H1 (cell line): Measurements from ENCODE around the gene PLEKHG4. TPM values are rescaled to one million over a fixed set of nuclear protein-coding genes. Genes with fewer than 3 reads are reported as not detected.

Experiments
- CTCF ChIA-PET: fragments of 300-600 bp; sonication (Branson Sonifier 250); formaldehyde crosslinking; loops from one replicate; lab custom pipeline; 2021; ENCODE audit not compliant: partially characterized antibody; lab: Charles Lee
- POLR2A ChIA-PET: fragments of 300-600 bp; sonication (Branson Sonifier 250); formaldehyde crosslinking; loops from one replicate; lab custom pipeline; 2021; ENCODE audit warnings: inconsistent platforms; ENCODE audit not compliant: partially characterized antibody; lab: Charles Lee
- DNase-seq, 2 experiments: peaks; one replicate each; pipeline versions ENCODE4 v3.0.0 to v3.0.0-alpha.2; 2010 to 2022; ENCODE audit warnings: low spot score in 2 of 2, low read depth in 1 of 2, mixed read lengths in 1 of 2
- FAIRE-seq: peaks from 2 replicates; lab custom pipeline; 2011; peaks lifted over from hg19 to GRCh38; lab: Jason Lieb, UNC
- H2AFZ ChIP-seq: 2 replicates; pipeline ENCODE4 v1.8.1; 2012; ENCODE audit warnings: low read length, inconsistent platforms
- H2AK5ac ChIP-seq: 2 replicates; pipeline ENCODE4 v1.6.1; 2013; ENCODE audit warnings: low read depth, low read length
- H2BK120ac ChIP-seq: replicated peaks from 2 replicates; pipeline ENCODE3; 2013; ENCODE audit warnings: low read depth, low read length, inconsistent platforms
- H2BK12ac ChIP-seq: 2 replicates; pipeline ENCODE4 v1.6.1; 2013; ENCODE audit warnings: low read depth, low read length
- H2BK15ac ChIP-seq: 2 replicates; pipeline ENCODE4 v1.6.1; 2013; ENCODE audit warnings: low read length
- H2BK20ac ChIP-seq: 2 replicates; pipeline ENCODE4 v1.6.1; 2013; ENCODE audit warnings: low read length
- H2BK5ac ChIP-seq: 2 replicates; pipeline ENCODE4 v1.6.1; 2013; ENCODE audit warnings: low read depth, low read length
- H3K14ac ChIP-seq: 2 replicates; pipeline ENCODE4 v1.6.1; 2013; ENCODE audit warnings: inconsistent platforms; ENCODE audit not compliant: insufficient read length
- H3K18ac ChIP-seq: 2 replicates; pipeline ENCODE4 v1.6.1; 2013; ENCODE audit warnings: low read length; ENCODE audit errors: extremely low read depth
- H3K23ac ChIP-seq: 2 replicates; pipeline ENCODE4 v1.6.1; 2013; ENCODE audit warnings: inconsistent platforms; ENCODE audit not compliant: insufficient read length
- H3K23me2 ChIP-seq: 2 replicates; pipeline ENCODE4 v1.6.1; 2013; ENCODE audit warnings: low read depth, low read length
- H3K27ac ChIP-seq: 2 replicates; pipeline ENCODE4 v1.6.1; 2011; ENCODE audit warnings: low read depth, low read length, inconsistent platforms
- H3K27me3 ChIP-seq, 4 experiments: replicated peaks in 1 of 4; 1 replicate in 1 of 4; 2 replicates in 3 of 4; pipeline versions ENCODE4 v1.6.1 to v1.8.1; 2011 to 2013; ENCODE audit warnings: low read length in 3 of 4, mild to moderate bottlenecking in 3 of 4, inconsistent platforms in 2 of 4, mixed read lengths in 2 of 4, moderate library complexity in 1 of 4; ENCODE audit not compliant: control insufficient read depth in 3 of 4, insufficient read depth in 3 of 4; ENCODE audit errors: extremely low read depth in 1 of 4
- H3K36me3 ChIP-seq, 4 experiments: 2 replicates each; pipeline versions ENCODE4 v1.6.1 to v1.8.1; 2011 to 2013; ENCODE audit warnings: mild to moderate bottlenecking in 4 of 4, low read length in 3 of 4, moderate library complexity in 2 of 4, control low read depth in 1 of 4, inconsistent platforms in 1 of 4; ENCODE audit not compliant: insufficient read depth in 4 of 4, control insufficient read depth in 2 of 4
- H3K4ac ChIP-seq: replicated peaks from 2 replicates; pipeline ENCODE3; 2013; ENCODE audit warnings: low read length, low read depth, mixed read lengths, inconsistent platforms; ENCODE audit not compliant: insufficient read length
- H3K4me1 ChIP-seq, 4 experiments: replicated peaks in 1 of 4; 1 replicate in 1 of 4; 2 replicates in 3 of 4; pipeline versions ENCODE4 v1.6.1 to v1.8.1; 2011 to 2013; ENCODE audit warnings: low read length in 3 of 4, inconsistent platforms in 2 of 4, mixed read lengths in 1 of 4; ENCODE audit not compliant: insufficient read depth in 4 of 4, control insufficient read depth in 3 of 4
- H3K4me2 ChIP-seq, 2 experiments: 2 replicates each; pipeline versions ENCODE4 v1.6.1 to v1.8.1; 2011 to 2013; ENCODE audit warnings: low read depth in 2 of 2, low read length in 2 of 2, control low read depth in 1 of 2, inconsistent platforms in 1 of 2, mild to moderate bottlenecking in 1 of 2; ENCODE audit not compliant: insufficient read depth in 1 of 2
- H3K4me3 ChIP-seq, 4 experiments: fragments of 200-600, 300-600 bp in 1 of 4; sonication (generic), shearing (Covaris generic), sonication (Bioruptor Twin) in 1 of 4; 2 replicates each; pipeline versions ENCODE4 v1.5.1 to v1.8.1; 2011 to 2016; ENCODE audit warnings: low read length in 4 of 4, low read depth in 3 of 4, control low read depth in 2 of 4, inconsistent platforms in 2 of 4, mild to moderate bottlenecking in 2 of 4, mixed read lengths in 1 of 4, moderate library complexity in 1 of 4; ENCODE audit not compliant: insufficient read depth in 2 of 4; ENCODE audit errors: extremely low read depth in 1 of 4
- H3K56ac ChIP-seq: replicated peaks from 2 replicates; pipeline ENCODE3; 2013; ENCODE audit warnings: low read depth, mild to moderate bottlenecking, mixed read lengths, low read length, inconsistent platforms; ENCODE audit not compliant: insufficient read length
- H3K79me1 ChIP-seq: 2 replicates; pipeline ENCODE4 v1.6.1; 2013; ENCODE audit warnings: low read depth, low read length, control low read depth
- H3K79me2 ChIP-seq, 2 experiments: 2 replicates each; pipeline versions ENCODE4 v1.6.1 to v1.8.1; 2012 to 2013; ENCODE audit warnings: low read length in 2 of 2, mild to moderate bottlenecking in 2 of 2, inconsistent platforms in 1 of 2; ENCODE audit not compliant: insufficient read depth in 2 of 2, control insufficient read depth in 1 of 2
- H3K9ac ChIP-seq, 4 experiments: replicated peaks in 1 of 4; 1 replicate in 1 of 4; 2 replicates in 3 of 4; pipeline versions ENCODE4 v1.6.1 to v1.8.1; 2011 to 2013; ENCODE audit warnings: low read depth in 3 of 4, low read length in 3 of 4, control low read depth in 2 of 4, mild to moderate bottlenecking in 2 of 4, moderate library complexity in 2 of 4, inconsistent platforms in 1 of 4; ENCODE audit errors: extremely low read depth in 1 of 4
- H3K9me3 ChIP-seq, 2 experiments: 2 replicates each; pipeline versions ENCODE4 v1.6.1 to v1.8.1; 2012 to 2013; ENCODE audit warnings: mild to moderate bottlenecking in 2 of 2, moderate library complexity in 2 of 2, control low read depth in 1 of 2, inconsistent platforms in 1 of 2, low read depth in 1 of 2, low read length in 1 of 2, mixed read lengths in 1 of 2; ENCODE audit not compliant: insufficient read depth in 2 of 2
- H4K20me1 ChIP-seq, 2 experiments: replicated peaks in 1 of 2; 2 replicates each; pipeline versions ENCODE3 to v1.8.1; 2011 to 2013; ENCODE audit warnings: inconsistent platforms in 2 of 2, low read length in 2 of 2, mild to moderate bottlenecking in 1 of 2; ENCODE audit not compliant: insufficient read depth in 2 of 2, control insufficient read depth in 1 of 2
- H4K5ac ChIP-seq: 2 replicates; pipeline ENCODE4 v1.6.1; 2013; ENCODE audit warnings: low read length, low read depth, mixed read lengths, inconsistent platforms; ENCODE audit not compliant: insufficient read length
- H4K8ac ChIP-seq: 2 replicates; pipeline ENCODE4 v1.8.0; 2013; ENCODE audit warnings: mild to moderate bottlenecking, moderate library complexity, low read length, inconsistent platforms; ENCODE audit not compliant: insufficient read depth; ENCODE audit errors: extremely low read depth
- H4K91ac ChIP-seq: replicated peaks from 2 replicates; pipeline ENCODE3; 2013; ENCODE audit warnings: low read length, mixed read lengths, inconsistent platforms; ENCODE audit not compliant: insufficient read length
- SIRT6 ChIP-seq: IDR thresholded peaks from one replicate; pipeline ENCODE4 v1.7.1; 2012; ENCODE audit warnings: low read length, inconsistent platforms
- WGBS, 2 experiments: shearing (Covaris generic) in 1 of 2; methylation state at CpG; one replicate each; pipeline versions ENCODE4 v1.1.6 to v1.1.7; 2013 to 2015; ENCODE audit warnings: low lambda C conversion rate in 2 of 2, mixed read lengths in 2 of 2, inconsistent platforms in 1 of 2, low coverage in 1 of 2, missing lambda C conversion rate in 1 of 2; ENCODE audit not compliant: insufficient replicate concordance in 2 of 2, insufficient coverage in 1 of 2, insufficient read length in 1 of 2; ENCODE audit errors: extremely low coverage in 1 of 2, missing lambda C conversion rate in 1 of 2; 5-methylcytosine and 5-hydroxymethylcytosine counted together
- polyA plus RNA-seq, 7 experiments: library from polyadenylated mRNA; depleted of rRNA in 3 of 7; stranded (reverse) in 5 of 7; unstranded in 2 of 7; fragments of >200 nt in 5 of 7; fragments of 200-250 nt in 2 of 7; gene quantifications; 1 replicate in 5 of 7; 2 replicates in 1 of 7; 4 replicates in 1 of 7; pipeline versions ENCODE4 v1.2.1 to v1.2.3, GENCODE V29; 2011 to 2013; ENCODE audit warnings: missing spikeins in 2 of 7, mixed read lengths in 2 of 7
- total RNA-seq: library from RNA; stranded (reverse); fragmentation: NEBNext Ultra II Directional; extraction: Animal tissue kit (Norgen Biotek cat#: 25700); gene quantifications from 2 replicates; pipeline ENCODE4 v1.2.1, GENCODE V29; 2021

The PLEKHG4 gene
- total and polyA plus RNA-seq, 2 of the 8 experiments (the other 6 are each of a cell fraction or from before 2014, with no cell fraction given) = 7.7 to 11.1 TPM

DNA sequence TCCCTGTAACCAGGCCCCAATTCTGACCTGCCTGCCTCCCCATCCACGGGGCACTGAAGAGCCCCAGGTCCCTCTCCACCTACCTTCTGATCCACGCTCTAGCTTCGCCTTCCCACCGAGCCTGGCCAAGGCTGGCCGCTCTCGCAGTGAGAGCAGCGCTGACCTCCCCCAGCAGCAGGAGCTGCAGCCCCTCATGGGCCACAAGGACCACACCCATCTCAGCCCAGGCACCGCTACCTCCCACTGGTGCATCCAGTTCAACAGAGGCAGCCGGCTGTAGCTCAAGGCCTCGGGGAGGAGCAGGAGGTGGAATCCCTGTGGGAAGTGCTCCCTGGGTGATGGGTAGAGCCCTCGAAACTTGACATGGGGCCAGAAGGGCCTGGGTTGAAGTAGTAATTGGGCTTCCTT is 8.4 kb upstream of the PLEKHG4 start:
- 0 out of 2 replicates have a peak overlapping the region, but pooled peaks have one; percentile 51 for H4K8ac ChIP-seq
- H3K4me2 ChIP-seq = no peak overlapping the region
- no peak overlapping the region for H3K14ac ChIP-seq
- H2BK5ac ChIP-seq = no peak overlapping the region
- H2BK120ac ChIP-seq = no peak overlapping the region
- POLR2A ChIA-PET = interaction anchor here (1.1 to 2.4 kb wide), 5 partner anchors 11 to 81 kb away, joined by 3 to 8 read pairs (median 5); partner anchors contain the start of genes EXOC3L1 and SLC9A5
- no peaks in the 10 kb centered on the region for H3K4me1 ChIP-seq
- H3K27ac ChIP-seq = no peak overlapping the region
- no peak overlapping the region for H3K4ac ChIP-seq
- H3K18ac ChIP-seq = no peak overlapping the region
- FAIRE-seq (no peak), DNase-seq (no peak)
- no peak overlapping the region for H2BK15ac ChIP-seq
- H3K9me3 ChIP-seq = no peaks in the 10 kb centered on the region
- peaks cover 0 to 4% of the 10 kb centered on the region in 2 experiments for H4K20me1 ChIP-seq
- H2BK20ac ChIP-seq = no peak overlapping the region
- no peak for TF ChIP-seq SIRT6
- CTCF ChIA-PET = interaction anchor here (0.7 to 14.4 kb wide), 8 partner anchors 10 to 122 kb away, joined by 3 to 217 read pairs (median 6); partner anchors contain the start of genes ELMO3, TMEM208 and TPPP3
- H4K5ac ChIP-seq = no peak overlapping the region
- no peaks in the 10 kb centered on the region for H3K79me1 ChIP-seq
- H2AK5ac ChIP-seq = no peak overlapping the region
- H3K23me2 ChIP-seq = no peaks in the 10 kb centered on the region
- no peak overlapping the region for H2BK12ac ChIP-seq
- WGBS, 2 experiments = 85% methylated on average over 11 of the region's 11 CpGs; no CpG with 5 or more reads in 1 of the 2 experiments
- no peak overlapping the region for H3K56ac ChIP-seq
- no peaks in the 10 kb centered on the region; a peak in 1 of 8 replicates for H3K36me3 ChIP-seq
- H3K9ac ChIP-seq = no peak overlapping the region
- H3K79me2 ChIP-seq = no peaks in the 10 kb centered on the region
- H4K91ac ChIP-seq = no peak overlapping the region
- H3K4me3 ChIP-seq = no peak overlapping the region
- H3K27me3 ChIP-seq = no peaks in the 10 kb centered on the region
- no peak overlapping the region for H2AFZ ChIP-seq
- H3K23ac ChIP-seq = no peak overlapping the region
